Uterus (tissue), 4 donors: ENCODE results near the gene ADGB. TPM values are rescaled to one million over a fixed set of nuclear protein-coding genes. Genes with fewer than 3 reads are reported as not detected.

Experiments used
- DNase-seq, 2 donors: peaks; one replicate each; pipeline ENCODE4 v3.0.0-alpha.2; 2019 to 2020
- H3K27ac ChIP-seq, 2 donors: fragments of 200-600 bp; sonication (generic); 1 replicate in 1 of 2; 2 replicates in 1 of 2; pipeline ENCODE4 v1.5.1; 2016 to 2018
- H3K27me3 ChIP-seq, 2 donors: fragments of 200-600 bp; sonication (generic); one replicate each; pipeline ENCODE4 v1.5.1; 2018 to 2019; ENCODE audit warnings: control low read depth in 1 of 2
- H3K36me3 ChIP-seq, 2 donors: fragments of 200-600 bp; sonication (generic); one replicate each; pipeline ENCODE4 v1.5.1; 2019; ENCODE audit warnings: control low read depth in 1 of 2
- H3K4me1 ChIP-seq, 2 donors: fragments of 200-600 bp; sonication (generic); one replicate each; pipeline ENCODE4 v1.5.1; 2018 to 2019; ENCODE audit warnings: control low read depth in 1 of 2
- H3K4me3 ChIP-seq, 2 donors: fragments of 200-600 bp; sonication (generic); 1 replicate in 1 of 2; 2 replicates in 1 of 2; pipeline ENCODE4 v1.5.1; 2018 to 2019; ENCODE audit warnings: mild to moderate bottlenecking in 1 of 2
- H3K9me3 ChIP-seq, 2 donors: fragments of 200-600 bp; sonication (generic); one replicate each; pipeline ENCODE4 v1.5.1; 2019; ENCODE audit warnings: control low read depth in 1 of 2
- POLR2A ChIP-seq, 2 donors: fragments of 450-650 bp; IDR thresholded peaks; one replicate each; pipeline ENCODE4 v1.6.1; 2016; ENCODE audit warnings: antibody characterized with exemption in 2 of 2, mild to moderate bottlenecking in 1 of 2, moderate library complexity in 1 of 2
- intact Hi-C: fragments of 100-400 bp; cut with DNase I; formaldehyde crosslinking; loops from one replicate; pipeline ENCODE4 v1.15.1; 2023; ENCODE audit warnings: low total_unique reads
- total RNA-seq, 4 donors: library from RNA; depleted of rRNA in 3 of 4; stranded (reverse); fragments of >200 nt in 3 of 4; gene quantifications; one replicate each; pipeline versions ENCODE4 v1.1.0 to v1.2.4, GENCODE V29; 2014 to 2023
- TF ChIP-seq, protein P1 (sequence below), 4 experiments: fragments of 200-600 bp in 2 of 4; fragments of 450-650 bp in 2 of 4; sonication (generic) in 2 of 4; IDR thresholded peaks; one replicate each; pipeline ENCODE4 v1.5.1; 2016 to 2019; ENCODE audit warnings: antibody characterized with exemption in 4 of 4, mild to moderate bottlenecking in 2 of 4, moderate library complexity in 1 of 4
- donor health status: DM: yes; HTN: yes; CAD: no.

Gene ADGB
- total RNA-seq, 4 donors from 2014 or later: 1.9 to 7.7 TPM; not detected in 2

DNA sequence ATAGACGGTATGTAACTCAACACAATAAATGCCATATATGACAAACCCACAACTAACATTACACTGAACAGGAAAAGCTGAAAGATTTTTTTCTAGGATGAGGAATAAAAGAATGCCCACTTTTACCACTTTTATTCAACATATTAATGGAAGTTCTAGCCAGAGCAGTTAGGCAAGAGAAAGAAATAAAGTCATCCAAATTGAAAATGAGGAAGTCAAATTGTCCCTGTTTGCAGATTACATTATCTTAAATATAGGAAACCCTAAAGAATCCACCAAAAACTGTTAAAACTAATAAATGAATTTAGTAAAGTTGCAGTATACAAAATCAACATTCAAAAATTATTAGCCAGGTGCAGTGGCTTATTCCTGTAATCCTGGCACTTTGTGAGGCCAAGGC is 24.6 kb upstream of the ADGB start:
- intact Hi-C loops: no loop called here
- no peak for DNase-seq
- H3K27me3 ChIP-seq: no peaks in the 10 kb centered on the region
- H3K4me3 ChIP-seq: no peak overlapping the region
- H3K4me1 ChIP-seq: no peaks in the 10 kb centered on the region
- H3K9me3 ChIP-seq: peaks cover 0 to 3% of the 10 kb centered on the region in 2 donors
- H3K27ac ChIP-seq: no peak overlapping the region
- H3K36me3 ChIP-seq: no peaks in the 10 kb centered on the region
- TF ChIP-seq POLR2A (IDR thresholded peaks at IDR 0.05): no peak
- TF ChIP-seq, protein P1, sequence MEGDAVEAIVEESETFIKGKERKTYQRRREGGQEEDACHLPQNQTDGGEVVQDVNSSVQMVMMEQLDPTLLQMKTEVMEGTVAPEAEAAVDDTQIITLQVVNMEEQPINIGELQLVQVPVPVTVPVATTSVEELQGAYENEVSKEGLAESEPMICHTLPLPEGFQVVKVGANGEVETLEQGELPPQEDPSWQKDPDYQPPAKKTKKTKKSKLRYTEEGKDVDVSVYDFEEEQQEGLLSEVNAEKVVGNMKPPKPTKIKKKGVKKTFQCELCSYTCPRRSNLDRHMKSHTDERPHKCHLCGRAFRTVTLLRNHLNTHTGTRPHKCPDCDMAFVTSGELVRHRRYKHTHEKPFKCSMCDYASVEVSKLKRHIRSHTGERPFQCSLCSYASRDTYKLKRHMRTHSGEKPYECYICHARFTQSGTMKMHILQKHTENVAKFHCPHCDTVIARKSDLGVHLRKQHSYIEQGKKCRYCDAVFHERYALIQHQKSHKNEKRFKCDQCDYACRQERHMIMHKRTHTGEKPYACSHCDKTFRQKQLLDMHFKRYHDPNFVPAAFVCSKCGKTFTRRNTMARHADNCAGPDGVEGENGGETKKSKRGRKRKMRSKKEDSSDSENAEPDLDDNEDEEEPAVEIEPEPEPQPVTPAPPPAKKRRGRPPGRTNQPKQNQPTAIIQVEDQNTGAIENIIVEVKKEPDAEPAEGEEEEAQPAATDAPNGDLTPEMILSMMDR (IDR thresholded peaks at IDR 0.05): no peak

DNA sequence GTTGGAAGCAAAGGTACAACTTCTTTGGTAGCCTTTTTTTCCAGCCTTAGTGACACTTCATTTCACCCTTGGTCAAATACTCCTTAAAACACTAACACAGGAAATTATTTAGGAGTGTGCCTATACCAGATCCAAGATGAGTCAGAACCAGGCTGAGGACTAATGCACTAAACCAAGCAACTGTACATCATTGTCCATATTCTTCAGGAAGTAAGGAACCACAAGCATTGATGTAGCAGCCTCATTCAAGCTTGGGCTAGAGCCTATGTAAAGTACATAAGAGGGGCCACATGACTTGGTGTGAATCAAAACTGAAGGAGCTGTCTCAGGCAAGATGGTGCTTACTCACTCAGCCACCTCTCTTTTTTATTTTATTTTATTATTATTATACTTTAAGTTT is 20.7 kb upstream of the ADGB start:
- H3K4me1 ChIP-seq: no peaks in the 10 kb centered on the region
- H3K4me3 ChIP-seq: no peak overlapping the region
- H3K27ac ChIP-seq: no peak overlapping the region
- no peaks in the 10 kb centered on the region for H3K36me3 ChIP-seq
- H3K27me3 ChIP-seq: no peaks in the 10 kb centered on the region
- H3K9me3 ChIP-seq: no peaks in the 10 kb centered on the region
- intact Hi-C loops: no loop called here
- TF ChIP-seq, protein P1 (IDR thresholded peaks at IDR 0.05): no peak
- TF ChIP-seq POLR2A (IDR thresholded peaks at IDR 0.05): no peak
- DNase-seq: no peak

DNA sequence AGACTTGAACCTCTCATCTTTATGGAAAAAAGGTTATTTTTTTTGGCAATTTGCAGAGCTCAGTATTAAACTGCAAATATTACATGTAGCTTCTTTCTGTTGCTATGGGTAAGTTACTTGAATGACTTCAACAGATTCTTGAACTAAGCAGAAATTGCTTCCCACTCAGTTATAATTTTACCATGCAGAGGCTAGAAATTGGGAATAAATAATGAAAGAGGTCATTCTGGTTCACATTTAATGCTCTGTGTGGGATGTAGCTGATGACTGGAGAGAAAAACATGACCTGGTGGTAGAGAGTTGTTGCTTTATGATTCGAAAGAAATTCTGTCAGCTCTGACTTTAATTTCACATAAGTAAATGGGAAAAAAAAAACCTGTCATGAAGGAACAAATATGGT is 16.8 kb upstream of the ADGB start:
- H3K36me3 ChIP-seq: no peaks in the 10 kb centered on the region
- H3K4me1 ChIP-seq: no peaks in the 10 kb centered on the region
- no peaks in the 10 kb centered on the region for H3K9me3 ChIP-seq
- no peak for DNase-seq
- H3K27me3 ChIP-seq: no peaks in the 10 kb centered on the region
- H3K4me3 ChIP-seq: no peak overlapping the region
- intact Hi-C loops: no loop called here
- TF ChIP-seq POLR2A (IDR thresholded peaks at IDR 0.05): no peak
- TF ChIP-seq, protein P1 (IDR thresholded peaks at IDR 0.05): no peak
- H3K27ac ChIP-seq: no peak overlapping the region

DNA sequence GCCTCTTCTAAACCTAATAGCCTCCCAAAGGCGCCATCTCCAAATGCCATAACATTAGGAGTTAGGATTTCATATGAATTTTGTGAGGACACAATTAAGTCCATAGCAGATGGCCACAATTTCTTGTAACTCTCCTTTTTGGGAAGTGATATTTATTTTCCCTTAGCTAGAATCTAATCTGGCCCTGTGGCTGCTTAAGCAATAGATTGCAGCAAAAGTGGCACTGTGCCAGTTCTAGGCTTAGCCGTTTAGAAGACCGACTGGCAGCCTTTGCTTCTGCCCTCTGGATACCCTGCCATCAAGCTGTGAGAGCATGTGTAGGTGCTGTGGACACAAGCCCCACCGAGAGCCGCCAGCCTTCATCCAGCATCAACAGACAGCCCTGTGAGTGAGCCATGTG is 15.9 kb upstream of the ADGB start:
- H3K4me3 ChIP-seq: no peak overlapping the region
- no peaks in the 10 kb centered on the region for H3K27me3 ChIP-seq
- H3K36me3 ChIP-seq: no peaks in the 10 kb centered on the region
- no peak for DNase-seq
- no peak overlapping the region for H3K27ac ChIP-seq
- TF ChIP-seq, protein P1 (IDR thresholded peaks at IDR 0.05): no peak
- no peak for TF ChIP-seq POLR2A (IDR thresholded peaks at IDR 0.05)
- H3K9me3 ChIP-seq: no peaks in the 10 kb centered on the region
- H3K4me1 ChIP-seq: no peaks in the 10 kb centered on the region
- intact Hi-C loops: no loop called here

DNA sequence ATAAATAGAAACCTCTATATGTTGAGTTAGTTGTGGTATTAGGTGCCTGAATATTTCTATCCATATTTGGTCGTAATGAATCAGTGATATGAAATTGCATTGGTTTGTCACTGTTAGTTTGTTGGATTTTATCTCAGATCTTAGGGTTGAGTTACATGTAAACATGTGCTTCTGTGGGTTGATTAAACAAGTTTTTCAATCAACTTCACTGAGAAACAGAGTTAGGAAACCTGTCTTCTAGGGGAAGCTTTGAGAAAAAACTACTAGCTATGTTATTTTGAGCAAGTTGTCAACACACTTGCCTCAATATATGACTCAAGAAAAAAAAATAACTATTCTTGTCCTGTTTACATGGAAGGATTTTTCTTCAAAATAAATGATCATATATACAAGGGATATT is 14.8 kb upstream of the ADGB start:
- Histone ChIP-seq H3K27ac (no peak overlapping the region), H3K36me3 (no peaks in the 10 kb centered on the region), H3K9me3 (no peaks in the 10 kb centered on the region), H3K4me3 (no peak overlapping the region), H3K4me1 (no peaks in the 10 kb centered on the region), H3K27me3 (no peaks in the 10 kb centered on the region)
- DNase-seq: no peak
- intact Hi-C loops: no loop called here
- no peak for TF ChIP-seq POLR2A (IDR thresholded peaks at IDR 0.05)
- TF ChIP-seq, protein P1 (IDR thresholded peaks at IDR 0.05): no peak
